ENCODE measurements around the gene SMYD3.
"Not testable (repeated sequence)": the region's sequence is repeated elsewhere in the genome, so short reads cannot be mapped to it uniquely, and the experiment has no call there.

SMYD3 gene

GRCh38 chr1:245997471-245998258 lies 509.4 kb downstream of the SMYD3 start:
- no peak for DNase-seq (ENCODE audit: low read depth in 2 of 3, low spot score in 1 of 3)

- no peak for DNase-seq (ENCODE audit: low read depth in 2 of 3, low spot score in 1 of 3)
Observed at GRCh38 chr1:245996811-245997210, 510.3 kb downstream of the SMYD3 start.

GRCh38 chr1:245995474-245995873 lies 511.6 kb downstream of the SMYD3 start:
- no peak for DNase-seq (ENCODE audit: low read depth in 2 of 3, low spot score in 1 of 3)

GRCh38 chr1:245991266-245991665 lies 515.8 kb downstream of the SMYD3 start:
- no peak for DNase-seq (ENCODE audit: low read depth in 2 of 3, low spot score in 1 of 3)

- no peak for DNase-seq (ENCODE audit: low read depth in 2 of 3, low spot score in 1 of 3)
Observed at GRCh38 chr1:245990315-245991022, 516.6 kb downstream of the SMYD3 start.

- no peak for DNase-seq (ENCODE audit: low read depth in 2 of 3, low spot score in 1 of 3)
Observed at GRCh38 chr1:245988393-245989078, 518.5 kb downstream of the SMYD3 start.

GRCh38 chr1:245987997-245988392 lies 519.1 kb downstream of the SMYD3 start:
- no peak for DNase-seq (ENCODE audit: low read depth in 2 of 3, low spot score in 1 of 3)

GRCh38 chr1:245987577-245987976 lies 519.5 kb downstream of the SMYD3 start:
- no peak for DNase-seq (ENCODE audit: low read depth in 2 of 3, low spot score in 1 of 3)

- no peak for DNase-seq (ENCODE audit: low read depth in 2 of 3, low spot score in 1 of 3)
Observed at GRCh38 chr1:245987219-245987545, 519.9 kb downstream of the SMYD3 start.

GRCh38 chr1:245986404-245987218 lies 520.5 kb downstream of the SMYD3 start:
- DNase-seq (ENCODE audit: low read depth in 2 of 3, low spot score in 1 of 3): no peak

- DNase-seq (ENCODE audit: low read depth in 2 of 3, low spot score in 1 of 3): no peak
Observed at GRCh38 chr1:245984390-245985155, 522.5 kb downstream of the SMYD3 start.

GRCh38 chr1:245983294-245983967 lies 523.6 kb downstream of the SMYD3 start:
- no peak for DNase-seq (ENCODE audit: low read depth in 2 of 3, low spot score in 1 of 3)

GRCh38 chr1:245979589-245979988 lies 527.5 kb downstream of the SMYD3 start:
- DNase-seq (ENCODE audit: low read depth in 2 of 3, low spot score in 1 of 3): no peak

- DNase-seq (ENCODE audit: low read depth in 2 of 3, low spot score in 1 of 3): no peak
Observed at GRCh38 chr1:245978915-245979314, 528.2 kb downstream of the SMYD3 start.

- no peak for DNase-seq (ENCODE audit: low read depth in 2 of 3, low spot score in 1 of 3)
Observed at GRCh38 chr1:245972476-245972875, 534.6 kb downstream of the SMYD3 start.

- no peak for DNase-seq (ENCODE audit: low read depth in 2 of 3, low spot score in 1 of 3)
Observed at GRCh38 chr1:245971711-245972085, 535.4 kb downstream of the SMYD3 start.

GRCh38 chr1:245971076-245971710 lies 535.9 kb downstream of the SMYD3 start:
- not testable (repeated sequence) for DNase-seq (ENCODE audit: low read depth in 2 of 3, low spot score in 1 of 3)

- no peak for DNase-seq (ENCODE audit: low read depth in 2 of 3, low spot score in 1 of 3)
Observed at GRCh38 chr1:245969283-245969682, 537.8 kb downstream of the SMYD3 start.

GRCh38 chr1:245968775-245969174 lies 538.3 kb downstream of the SMYD3 start:
- no peak for DNase-seq (ENCODE audit: low read depth in 2 of 3, low spot score in 1 of 3)

- DNase-seq (ENCODE audit: low read depth in 2 of 3, low spot score in 1 of 3): no peak
Observed at GRCh38 chr1:245965398-245965797, 541.7 kb downstream of the SMYD3 start.
